B cell (primary cell): ENCODE results near the gene KBTBD13. TPM values are rescaled to one million over a fixed set of nuclear protein-coding genes. Genes with fewer than 3 reads are reported as not detected.

ENCODE experiments used
- ATAC-seq: fragments of 200-7000 bp; cut with Tn5 transposase; one replicate; pipeline ENCODE4 v1.10.0; 2021; ENCODE audit warnings: low read depth, mild to moderate bottlenecking, moderate number of reproducible peaks, moderate library complexity
- CTCF ChIA-PET: fragments of 350-600 bp; sonication (Branson Sonifier 250); formaldehyde crosslinking; loops from one replicate; lab custom pipeline; 2021; ENCODE audit warnings: antibody characterized with exemption, inconsistent platforms; lab: Charles Lee
- POLR2A ChIA-PET: fragments of 350-600 bp; sonication (Branson Sonifier 250); formaldehyde crosslinking; loops from one replicate; lab custom pipeline; 2021; ENCODE audit warnings: antibody characterized with exemption; lab: Charles Lee
- DNase-seq: peaks from one replicate; pipeline ENCODE4 v3.0.0; 2013
- H2AFZ ChIP-seq: 2 replicates; pipeline ENCODE4 v1.6.1; 2012; ENCODE audit warnings: mild to moderate bottlenecking, low read depth, low read length; ENCODE audit not compliant: insufficient read depth, poor library complexity, severe bottlenecking
- H3K27ac ChIP-seq, 2 donors: 1 replicate in 1 of 2; 2 replicates in 1 of 2; pipeline ENCODE4 v1.5.1; 2012 to 2013; ENCODE audit warnings: low read length in 2 of 2, mild to moderate bottlenecking in 2 of 2, moderate library complexity in 1 of 2
- H3K27me3 ChIP-seq, 4 experiments: fragments of 200-600 bp in 1 of 4; sonication (generic) in 1 of 4; replicated peaks in 1 of 4; 1 replicate in 2 of 4; 2 replicates in 2 of 4; pipeline versions ENCODE4 v1.6.1 to v1.7.0; 2013 to 2016; ENCODE audit warnings: low read length in 3 of 4, mild to moderate bottlenecking in 2 of 4, mixed read lengths in 1 of 4, moderate library complexity in 1 of 4; ENCODE audit not compliant: insufficient read depth in 4 of 4, control insufficient read depth in 3 of 4; ENCODE audit errors: control extremely low read depth in 1 of 4
- H3K36me3 ChIP-seq, 2 experiments: replicated peaks in 1 of 2; 1 replicate in 1 of 2; 2 replicates in 1 of 2; pipeline versions ENCODE4 v1.6.1 to v1.7.1; 2013; ENCODE audit warnings: low read length in 1 of 2; ENCODE audit not compliant: insufficient read depth in 2 of 2, control insufficient read depth in 1 of 2; ENCODE audit errors: control extremely low read depth in 1 of 2, extremely low read depth in 1 of 2
- H3K4me1 ChIP-seq, 2 donors: fragments of 200-600 bp in 1 of 2; sonication (generic) in 1 of 2; 1 replicate in 1 of 2; 2 replicates in 1 of 2; pipeline versions ENCODE4 v1.5.1 to v1.6.1; 2013 to 2017; ENCODE audit warnings: low read length in 2 of 2; ENCODE audit not compliant: control insufficient read depth in 2 of 2, insufficient read depth in 2 of 2
- H3K4me2 ChIP-seq: replicated peaks from 2 replicates; pipeline ENCODE3; 2012; ENCODE audit warnings: mild to moderate bottlenecking, low read depth, low read length; ENCODE audit not compliant: poor library complexity, severe bottlenecking
- H3K4me3 ChIP-seq, 5 experiments: fragments of 200-600 bp in 1 of 5; sonication (generic) in 1 of 5; 1 replicate in 3 of 5; 2 replicates in 2 of 5; pipeline versions ENCODE4 v1.5.1 to v1.7.0; 2011 to 2016; ENCODE audit warnings: low read length in 4 of 5, mild to moderate bottlenecking in 4 of 5, low read depth in 2 of 5, control low read depth in 1 of 5, moderate library complexity in 1 of 5; ENCODE audit not compliant: insufficient read depth in 1 of 5; ENCODE audit errors: control extremely low read depth in 1 of 5, extremely low read depth in 1 of 5
- H3K79me2 ChIP-seq: fragments of 200-600 bp; sonication (generic); one replicate; pipeline ENCODE4 v1.6.0; 2016; ENCODE audit warnings: low read length; ENCODE audit not compliant: control insufficient read depth, insufficient read depth
- H3K9ac ChIP-seq: fragments of 200-600 bp; sonication (generic); 2 replicates; pipeline ENCODE4 v1.6.1; 2017; ENCODE audit warnings: mild to moderate bottlenecking, low read length, moderate library complexity
- H3K9me3 ChIP-seq, 3 donors: one replicate each; pipeline versions ENCODE4 v1.6.1 to v1.7.1; 2013; ENCODE audit warnings: low read length in 2 of 3; ENCODE audit not compliant: control insufficient read depth in 2 of 3, insufficient read depth in 1 of 3; ENCODE audit errors: control extremely low read depth in 1 of 3
- H4K20me1 ChIP-seq: 2 replicates; pipeline ENCODE4 v1.6.0; 2012; ENCODE audit warnings: mild to moderate bottlenecking, low read length; ENCODE audit not compliant: insufficient read depth, control insufficient read depth, poor library complexity, severe bottlenecking
- H3K27ac Mint-ChIP-seq: one replicate; pipeline ENCODE4 v1.8.0; 2021; ENCODE audit warnings: mixed read lengths
- H3K27me3 Mint-ChIP-seq: one replicate; pipeline ENCODE4 v1.8.0; 2021; ENCODE audit warnings: mixed read lengths
- H3K4me1 Mint-ChIP-seq: one replicate; pipeline ENCODE4 v1.8.0; 2021; ENCODE audit warnings: mixed read lengths
- H3K4me3 Mint-ChIP-seq: one replicate; pipeline ENCODE4 v1.8.0; 2021; ENCODE audit warnings: mixed read lengths
- H3K9me3 Mint-ChIP-seq: one replicate; pipeline ENCODE4 v1.8.0; 2022; ENCODE audit warnings: mixed read lengths; ENCODE audit not compliant: insufficient read depth
- EZH2 ChIP-seq: IDR thresholded peaks from 2 replicates; pipeline ENCODE4 v1.6.1; 2012; ENCODE audit warnings: borderline replicate concordance, low read depth, mild to moderate bottlenecking, moderate library complexity, low read length; ENCODE audit not compliant: insufficient read depth, poor library complexity, severe bottlenecking
- WGBS: methylation state at CpG from one replicate; pipeline ENCODE4 v1.1.5; 2013; ENCODE audit warnings: missing lambda C conversion rate; ENCODE audit not compliant: insufficient coverage; 5-methylcytosine and 5-hydroxymethylcytosine counted together
- intact Hi-C: fragments of 100-400 bp; cut with micrococcal nuclease; formaldehyde crosslinking; loops from one replicate; pipeline ENCODE4 v1.10.0; 2022
- polyA plus RNA-seq: library from polyadenylated mRNA; depleted of rRNA; stranded (reverse); fragments of >200 nt; gene quantifications from 2 replicates; pipeline ENCODE4 v1.2.3, GENCODE V29; 2012
- total RNA-seq, 2 donors: library from RNA; stranded (reverse); fragments of 120-200 nt in 1 of 2; gene quantifications; 1 replicate in 1 of 2; 2 replicates in 1 of 2; pipeline versions ENCODE4 v1.2.3 to v1.2.4, GENCODE V29; 2013 to 2022
- TF ChIP-seq, protein P1 (sequence below): fragments of 200-600 bp; IDR thresholded peaks from one replicate; pipeline ENCODE4 v1.8.0; 2022; ENCODE audit warnings: antibody characterized with exemption, mild to moderate bottlenecking

Gene KBTBD13
- total and polyA plus RNA-seq, 2 donors (not counting 1 experiment from before 2014, with no cell fraction given) = not detected

DNA sequence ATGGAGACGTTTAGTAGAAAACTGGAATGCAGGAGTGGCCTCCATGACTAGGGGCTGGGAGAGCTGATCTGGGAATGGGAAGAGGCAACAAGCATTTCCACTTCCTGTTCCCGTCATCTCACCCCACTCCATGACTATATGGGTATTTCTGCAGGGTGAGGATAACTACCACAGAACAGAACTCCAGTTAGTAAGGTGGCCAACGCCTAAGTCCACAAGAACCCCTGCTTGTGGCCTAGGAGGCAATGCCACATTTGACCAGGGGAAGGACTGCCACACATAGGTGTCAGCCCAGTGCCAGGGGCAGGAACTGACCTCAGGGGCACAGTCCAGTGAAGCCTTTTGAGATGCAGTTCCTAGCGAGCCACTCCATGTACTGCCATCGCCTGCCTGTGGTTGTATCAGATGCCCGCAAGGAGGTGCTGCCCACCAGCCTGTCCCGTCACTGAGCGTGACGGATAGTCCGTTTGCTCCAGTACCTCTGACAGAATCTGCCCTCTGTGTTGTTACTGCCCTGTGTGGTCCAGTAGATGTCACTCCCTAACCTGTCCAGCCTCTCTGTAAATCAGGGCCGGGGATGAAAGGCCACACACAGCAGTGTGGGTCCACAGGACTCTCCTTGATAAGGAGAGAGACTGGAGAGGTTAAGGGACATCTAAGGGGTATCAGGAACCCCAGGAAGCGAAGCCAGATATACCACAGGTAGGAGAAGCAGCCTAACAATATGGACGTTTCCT is 43.6 kb upstream of the KBTBD13 start:
- Histone ChIP-seq H3K27me3 (peaks cover 0 to 3% (median 0%) of the 10 kb centered on the region in 4 experiments), H3K4me3 (no peak overlapping the region), H4K20me1 (no peaks in the 10 kb centered on the region), H3K27ac (no peak overlapping the region), H3K36me3 (no peaks in the 10 kb centered on the region), H3K4me1 (peaks cover 15 to 26% of the 10 kb centered on the region in 2 donors), H3K79me2 (peaks cover 18% of the 10 kb centered on the region), H2AFZ (peak overlapping the region; percentile 58), H3K4me2 (peak overlapping the region; percentile 48), H3K9ac (no peak overlapping the region), H3K9me3 (no peaks in the 10 kb centered on the region)
- intact Hi-C loops = loop anchor here (1.0 to 2.0 kb wide), 3 partner anchors 16 to 264 kb away; no protein-coding TSS in a partner anchor
- Mint-ChIP-seq H3K27me3 (peaks cover 6% of the 10 kb centered on the region), H3K9me3 (no peaks in the 10 kb centered on the region), H3K4me1 (peaks cover 20% of the 10 kb centered on the region), H3K4me3 (peak overlapping the region; percentile 45), H3K27ac (no peak overlapping the region)
- DNase-seq (peak; percentile 75), ATAC-seq (peak; percentile 59)
- ChIA-PET POLR2A (interaction anchor here (0.6 to 1.0 kb wide), 2 partner anchors 262 to 272 kb away, joined by 4 to 11 read pairs; partner anchors contain the start of gene RNU5B-1), CTCF (interaction anchor here (0.7 to 2.7 kb wide), 12 partner anchors 7 to 354 kb away, joined by 3 to 19 read pairs (median 4); partner anchors contain the start of genes KBTBD13 and PARP16)
- 26% methylated on average over 9 of the region's 13 CpGs for WGBS
- no peak for TF ChIP-seq EZH2
- TF ChIP-seq, protein P1, sequence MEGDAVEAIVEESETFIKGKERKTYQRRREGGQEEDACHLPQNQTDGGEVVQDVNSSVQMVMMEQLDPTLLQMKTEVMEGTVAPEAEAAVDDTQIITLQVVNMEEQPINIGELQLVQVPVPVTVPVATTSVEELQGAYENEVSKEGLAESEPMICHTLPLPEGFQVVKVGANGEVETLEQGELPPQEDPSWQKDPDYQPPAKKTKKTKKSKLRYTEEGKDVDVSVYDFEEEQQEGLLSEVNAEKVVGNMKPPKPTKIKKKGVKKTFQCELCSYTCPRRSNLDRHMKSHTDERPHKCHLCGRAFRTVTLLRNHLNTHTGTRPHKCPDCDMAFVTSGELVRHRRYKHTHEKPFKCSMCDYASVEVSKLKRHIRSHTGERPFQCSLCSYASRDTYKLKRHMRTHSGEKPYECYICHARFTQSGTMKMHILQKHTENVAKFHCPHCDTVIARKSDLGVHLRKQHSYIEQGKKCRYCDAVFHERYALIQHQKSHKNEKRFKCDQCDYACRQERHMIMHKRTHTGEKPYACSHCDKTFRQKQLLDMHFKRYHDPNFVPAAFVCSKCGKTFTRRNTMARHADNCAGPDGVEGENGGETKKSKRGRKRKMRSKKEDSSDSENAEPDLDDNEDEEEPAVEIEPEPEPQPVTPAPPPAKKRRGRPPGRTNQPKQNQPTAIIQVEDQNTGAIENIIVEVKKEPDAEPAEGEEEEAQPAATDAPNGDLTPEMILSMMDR = peak; percentile 64
